ENCODE data around the gene DEPP1. TPM values are rescaled to one million over a fixed set of nuclear protein-coding genes. Genes with fewer than 3 reads are reported as not detected.

DEPP1 gene, protein sequence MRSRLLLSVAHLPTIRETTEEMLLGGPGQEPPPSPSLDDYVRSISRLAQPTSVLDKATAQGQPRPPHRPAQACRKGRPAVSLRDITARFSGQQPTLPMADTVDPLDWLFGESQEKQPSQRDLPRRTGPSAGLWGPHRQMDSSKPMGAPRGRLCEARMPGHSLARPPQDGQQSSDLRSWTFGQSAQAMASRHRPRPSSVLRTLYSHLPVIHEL
- 15.0 TPM in 2 replicates for total RNA-seq

DNA sequence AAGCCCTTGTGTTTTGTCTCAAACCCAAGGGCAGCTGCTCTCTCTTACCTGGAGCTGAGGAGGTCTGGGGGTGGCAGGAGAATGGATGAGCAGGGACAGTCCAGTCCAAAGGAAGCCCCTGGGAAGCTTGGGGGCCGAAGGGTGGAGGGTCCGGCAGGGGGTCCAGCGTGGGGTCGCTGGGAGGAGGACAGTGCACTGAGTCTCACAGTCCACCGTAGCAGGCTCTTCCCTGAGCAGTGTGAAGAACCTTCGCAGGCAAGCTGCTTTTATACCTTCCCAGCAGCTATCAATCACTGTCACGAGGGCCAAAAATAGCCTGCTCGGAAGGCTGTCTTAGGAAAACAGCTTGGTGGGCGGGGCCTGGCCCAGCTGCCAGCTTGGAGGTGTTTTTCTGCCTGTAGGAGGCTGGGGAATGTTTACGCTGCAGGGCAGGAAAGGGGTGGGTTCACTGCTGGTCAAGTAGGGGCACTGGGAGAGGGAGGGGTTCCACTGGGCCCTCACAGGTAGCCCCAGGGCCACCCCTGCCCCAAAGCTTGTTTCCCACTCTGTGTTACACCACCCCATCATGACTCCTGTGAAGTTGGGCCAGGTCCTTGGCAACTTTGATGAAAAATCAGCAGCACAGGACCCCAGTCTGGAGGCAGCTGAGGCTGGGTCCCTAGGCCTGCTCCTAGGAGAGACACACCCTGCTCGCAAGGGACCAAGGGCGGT is at the start of gene DEPP1:
TSS of gene DEPP1 (minus strand) at position 240 of the 711 bp plus-strand sequence. CDS start 779 bp downstream, outside the sequence.

DNA sequence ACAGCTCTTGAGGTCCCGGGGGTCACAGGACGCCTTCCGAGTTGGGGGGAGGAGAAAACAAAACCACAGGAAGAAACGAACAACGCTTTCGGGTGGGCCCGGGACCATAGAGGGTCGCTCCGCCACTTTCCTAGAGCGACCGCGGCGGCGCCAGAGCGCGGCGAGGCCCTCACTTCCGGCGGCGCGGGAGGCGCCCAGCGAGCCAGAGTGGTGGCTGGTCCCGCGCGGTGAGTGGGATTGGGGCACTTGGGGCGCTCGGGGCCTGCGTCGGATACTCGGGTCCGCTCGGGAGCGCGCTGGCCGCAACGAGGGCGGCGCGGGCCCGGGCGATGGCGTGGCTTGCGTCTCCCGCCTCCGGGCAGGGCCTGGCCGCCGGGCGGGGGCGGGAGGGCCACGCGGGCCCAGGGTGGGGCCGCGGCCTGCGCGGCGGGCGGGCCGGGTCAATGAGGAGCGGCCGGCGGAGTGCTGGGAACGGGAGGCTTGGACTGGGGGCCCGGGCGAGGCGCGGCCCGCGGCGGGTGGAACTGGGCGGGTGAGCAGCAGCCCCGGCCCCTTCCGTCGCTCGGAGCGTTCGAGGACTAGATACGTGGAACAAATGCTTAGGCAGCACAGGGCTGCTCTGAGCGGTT is 22.3 kb upstream of the DEPP1 start, which contains the start of gene ZNF22:
TSS of gene ZNF22 (plus strand) at position 172 of the 629 bp plus-strand sequence. CDS start 2,446 bp downstream, outside the sequence.

DNA sequence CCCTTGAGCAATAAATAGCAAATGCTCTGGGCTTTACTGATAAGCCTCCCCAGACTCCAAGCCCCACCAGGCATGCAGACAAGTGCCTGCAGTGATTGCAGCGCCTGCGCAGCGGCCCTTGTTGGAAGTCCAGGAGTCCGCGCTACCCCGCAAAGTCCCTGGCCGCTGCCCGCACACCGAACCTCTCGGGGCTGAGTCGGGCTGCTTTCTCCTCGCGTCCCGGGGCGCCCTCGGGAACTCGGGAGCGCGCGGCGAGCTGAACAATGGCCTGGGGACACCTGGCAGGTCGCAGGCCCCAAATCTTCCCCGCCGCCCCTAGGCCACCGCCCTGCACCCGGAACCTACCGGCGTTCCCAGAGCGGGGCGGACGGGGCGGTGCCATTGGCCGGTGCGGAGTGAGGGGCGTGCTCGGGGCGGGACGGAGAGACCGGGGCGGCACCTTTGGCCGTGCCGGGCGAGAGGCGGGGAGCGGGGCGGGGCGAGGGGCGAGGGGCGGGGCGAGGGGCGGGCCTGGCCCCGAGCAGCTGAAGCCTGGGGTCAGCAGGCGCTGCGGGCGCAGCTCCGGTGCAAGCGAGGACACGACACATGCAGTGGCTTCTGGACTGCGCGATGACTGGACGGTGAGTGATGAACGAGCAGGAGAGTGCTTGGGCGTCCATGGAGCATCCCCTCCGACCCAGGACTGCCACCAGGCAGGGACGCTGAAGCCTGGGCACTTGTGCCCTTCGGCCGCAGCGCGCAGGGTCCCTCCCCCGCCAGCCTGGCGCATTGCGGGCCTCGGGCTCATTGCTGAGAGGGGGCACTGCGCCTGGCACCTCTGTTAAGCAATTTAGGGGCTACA is 19.1 kb downstream of the DEPP1 start, which contains the start of gene RASSF4:
TSS of gene RASSF4 (plus strand) at position 556 of the 841 bp plus-strand sequence. CDS start 10,401 bp downstream, outside the sequence.

Other genes with a start within 250 kb of the DEPP1 start
- gene TMEM72, start 67.5 kb downstream of the DEPP1 start, total RNA-seq = not detected in 2 replicates
- gene RASSF4, start 19.0 kb downstream of the DEPP1 start, total RNA-seq = 6.1 and 6.5 TPM in 2 replicates
- 16.9 and 19.0 TPM in 2 replicates for gene ZNF22, start 22.1 kb upstream of the DEPP1 start, total RNA-seq

All from bronchus fibroblast of lung (primary cell).